DOHH2 (cell line): Measurements from ENCODE around the gene URB2.
"Not testable (repeated sequence)": the region's sequence is repeated elsewhere in the genome, so short reads cannot be mapped to it uniquely, and the experiment has no call there.

Experiments
- H3F3A ChIP-seq: fragments of 200-600 bp; sonication (generic), shearing (Covaris generic); 2 replicates; pipeline ENCODE4 v1.6.0; 2016; ENCODE audit warnings: antibody characterized with exemption, mild to moderate bottlenecking; ENCODE audit not compliant: control insufficient read depth, insufficient read depth
- H3K27ac ChIP-seq: fragments of 200-600 bp; sonication (generic); 2 replicates; pipeline ENCODE4 v1.5.1; 2014; ENCODE audit warnings: low read depth, mild to moderate bottlenecking, low read length, moderate library complexity
- H3K27me3 ChIP-seq: fragments of 200-600 bp; sonication (generic); 2 replicates; pipeline ENCODE4 v1.6.1; 2014; ENCODE audit warnings: mild to moderate bottlenecking, low read length, mixed read lengths; ENCODE audit not compliant: control insufficient read depth
- H3K36me3 ChIP-seq: fragments of 200-600 bp; sonication (generic); 2 replicates; pipeline ENCODE4 v1.6.1; 2014; ENCODE audit warnings: mild to moderate bottlenecking, low read length, moderate library complexity, mixed read lengths; ENCODE audit not compliant: control insufficient read depth
- H3K4me1 ChIP-seq: fragments of 200-600 bp; sonication (generic); 2 replicates; pipeline ENCODE4 v1.6.1; 2014; ENCODE audit warnings: mild to moderate bottlenecking, low read length, mixed read lengths; ENCODE audit not compliant: control insufficient read depth
- H3K4me2 ChIP-seq: fragments of 200-600 bp; sonication (generic); 2 replicates; pipeline ENCODE4 v1.6.0; 2014; ENCODE audit warnings: mild to moderate bottlenecking, low read length, moderate library complexity
- H3K4me3 ChIP-seq: fragments of 200-600 bp; sonication (generic); 2 replicates; pipeline ENCODE4 v1.5.1; 2014; ENCODE audit warnings: mild to moderate bottlenecking, low read length, mixed read lengths
- H3K79me2 ChIP-seq: fragments of 200-600 bp; sonication (generic); 2 replicates; pipeline ENCODE4 v1.6.1; 2014; ENCODE audit warnings: mild to moderate bottlenecking, low read length, mixed read lengths; ENCODE audit not compliant: control insufficient read depth
- H3K9me2 ChIP-seq: fragments of 200-600 bp; sonication (generic); replicated peaks from 2 replicates; pipeline ENCODE4 v1.6.1; 2014; ENCODE audit warnings: mild to moderate bottlenecking, low read length, mixed read lengths; ENCODE audit not compliant: control insufficient read depth
- H3K9me3 ChIP-seq: fragments of 200-600 bp; sonication (generic); 2 replicates; pipeline ENCODE4 v1.6.1; 2014; ENCODE audit warnings: antibody characterized with exemption, low read length, mixed read lengths; ENCODE audit not compliant: control insufficient read depth, insufficient read depth
- H4K20me1 ChIP-seq: fragments of 200-600 bp; sonication (generic); 2 replicates; pipeline ENCODE4 v1.6.0; 2014; ENCODE audit warnings: low read depth, mild to moderate bottlenecking, antibody characterized with exemption, low read length, moderate library complexity; ENCODE audit not compliant: control insufficient read depth, insufficient read depth
- CTCF ChIP-seq: fragments of 200-600 bp; sonication (generic); IDR thresholded peaks from one replicate; pipeline ENCODE4 v1.5.1; 2014; ENCODE audit warnings: antibody characterized with exemption, mild to moderate bottlenecking, low read depth, low read length; ENCODE audit not compliant: poor library complexity, severe bottlenecking
- EZH2phosphoT487 ChIP-seq: fragments of 200-600 bp; sonication (generic); IDR thresholded peaks from 2 replicates; pipeline ENCODE4 v1.6.1; 2017; ENCODE audit warnings: borderline replicate concordance, mild to moderate bottlenecking, antibody characterized with exemption, low read length, moderate library complexity, mixed read lengths

The URB2 gene

GRCh38 chr1:229594227-229595008 is 31.6 kb upstream of the URB2 start:
- TF ChIP-seq EZH2phosphoT487 (no peak), CTCF (no peak)
- Histone ChIP-seq H3K27me3 (no peaks in the 10 kb centered on the region), H3K4me3 (no peak overlapping the region), H3K27ac (no peak overlapping the region), H3F3A (no peaks in the 10 kb centered on the region), H3K4me1 (no peaks in the 10 kb centered on the region), H3K4me2 (no peak overlapping the region), H4K20me1 (no peaks in the 10 kb centered on the region), H3K79me2 (peaks cover 24% of the 10 kb centered on the region), H3K36me3 (peaks cover 35% of the 10 kb centered on the region), H3K9me2 (no peaks in the 10 kb centered on the region), H3K9me3 (no peaks in the 10 kb centered on the region)

- not testable (repeated sequence) for H3K9me2 ChIP-seq, H3K4me2 ChIP-seq, H3K4me1 ChIP-seq, H3K9me3 ChIP-seq, H3K27me3 ChIP-seq, H3K4me3 ChIP-seq, H3F3A ChIP-seq, H3K27ac ChIP-seq, H4K20me1 ChIP-seq
- Histone ChIP-seq H3K36me3 (peaks cover 47% of the 10 kb centered on the region), H3K79me2 (peaks cover 35% of the 10 kb centered on the region)
Observed at GRCh38 chr1:229595876-229596275, 30.2 kb upstream of the URB2 start.

- H3K79me2 ChIP-seq: peaks cover 44% of the 10 kb centered on the region
- TF ChIP-seq EZH2phosphoT487 (no peak), CTCF (no peak)
Observed at GRCh38 chr1:229596925-229597699, 28.9 kb upstream of the URB2 start.

GRCh38 chr1:229597877-229598276 is 28.2 kb upstream of the URB2 start:
- no peaks in the 10 kb centered on the region for H4K20me1 ChIP-seq
- no peak overlapping the region for H3K27ac ChIP-seq
- no peaks in the 10 kb centered on the region for H3K9me2 ChIP-seq
- no peak overlapping the region for H3K4me3 ChIP-seq
- no peaks in the 10 kb centered on the region for H3F3A ChIP-seq
- TF ChIP-seq CTCF (no peak), EZH2phosphoT487 (no peak)
- H3K9me3 ChIP-seq: no peaks in the 10 kb centered on the region
- peaks cover 44% of the 10 kb centered on the region for H3K79me2 ChIP-seq
- H3K27me3 ChIP-seq: no peaks in the 10 kb centered on the region
- no peaks in the 10 kb centered on the region for H3K4me1 ChIP-seq
- H3K4me2 ChIP-seq: no peak overlapping the region
- H3K36me3 ChIP-seq: peaks cover 67% of the 10 kb centered on the region

More at GRCh38 chr1:229596925-229597699, 28.9 kb upstream of the URB2 start:
- no peaks in the 10 kb centered on the region for H4K20me1 ChIP-seq
- H3K4me1 ChIP-seq: no peaks in the 10 kb centered on the region
- peaks cover 59% of the 10 kb centered on the region for H3K36me3 ChIP-seq
- H3K27me3 ChIP-seq: no peaks in the 10 kb centered on the region
- H3K9me2 ChIP-seq: no peaks in the 10 kb centered on the region
- no peak overlapping the region for H3K27ac ChIP-seq
- no peak overlapping the region for H3K4me3 ChIP-seq
- H3K9me3 ChIP-seq: no peaks in the 10 kb centered on the region
- no peak overlapping the region for H3K4me2 ChIP-seq
- no peaks in the 10 kb centered on the region for H3F3A ChIP-seq
